Nephron progenitor cell (in vitro differentiated cells): ENCODE data around the gene FARP1.

Experiments
- DNase-seq: peaks from one replicate; pipeline ENCODE4 v3.0.0; 2021
- H3K27ac Mint-ChIP-seq: 2 replicates; pipeline ENCODE4 v1.8.0; 2021; ENCODE audit warnings: mild to moderate bottlenecking, moderate library complexity, mixed read lengths
- H3K27me3 Mint-ChIP-seq: 2 replicates; pipeline ENCODE4 v1.8.0; 2021; ENCODE audit warnings: mild to moderate bottlenecking, low read depth, mixed read lengths; ENCODE audit not compliant: poor library complexity
- H3K36me3 Mint-ChIP-seq: 2 replicates; pipeline ENCODE4 v1.8.0; 2021; ENCODE audit warnings: low read depth, mixed read lengths
- H3K4me1 Mint-ChIP-seq: 2 replicates; pipeline ENCODE4 v1.8.0; 2021; ENCODE audit warnings: mixed read lengths
- H3K4me3 Mint-ChIP-seq: 2 replicates; pipeline ENCODE4 v1.8.0; 2021; ENCODE audit warnings: mild to moderate bottlenecking, moderate library complexity, mixed read lengths
- H3K9me3 Mint-ChIP-seq: 2 replicates; pipeline ENCODE4 v1.8.0; 2021; ENCODE audit warnings: mild to moderate bottlenecking, moderate library complexity, mixed read lengths
- CTCF ChIP-seq: fragments of 200-600 bp; sonication (generic); IDR thresholded peaks from 2 replicates; pipeline ENCODE4 v1.5.0; 2021; ENCODE audit warnings: antibody characterized with exemption

Gene FARP1

GRCh38 chr13:98157609-98158008, 14.7 kb downstream of the FARP1 start:
- peak overlapping the region; percentile 12 for H3K4me3 Mint-ChIP-seq
- peak overlapping the region; percentile 63 for H3K27ac Mint-ChIP-seq
- H3K9me3 Mint-ChIP-seq = peaks cover 12% of the 10 kb centered on the region
- peaks cover 40% of the 10 kb centered on the region for H3K4me1 Mint-ChIP-seq
- no peak for DNase-seq
- TF ChIP-seq CTCF = no peak
- H3K36me3 Mint-ChIP-seq = peaks cover 56% of the 10 kb centered on the region
- H3K27me3 Mint-ChIP-seq = no peaks in the 10 kb centered on the region

GRCh38 chr13:98158172-98158899, 15.4 kb downstream of the FARP1 start:
- H3K27ac Mint-ChIP-seq = peak overlapping the region; percentile 59
- peaks cover 2% of the 10 kb centered on the region for H3K27me3 Mint-ChIP-seq
- peaks cover 40% of the 10 kb centered on the region for H3K4me1 Mint-ChIP-seq
- peaks cover 57% of the 10 kb centered on the region for H3K36me3 Mint-ChIP-seq
- H3K9me3 Mint-ChIP-seq = peaks cover 16% of the 10 kb centered on the region
- no peak for TF ChIP-seq CTCF
- no peak overlapping the region for H3K4me3 Mint-ChIP-seq
- DNase-seq = no peak

GRCh38 chr13:98162935-98163334, 20.0 kb downstream of the FARP1 start:
- H3K27me3 Mint-ChIP-seq = peaks cover 2% of the 10 kb centered on the region
- peaks cover 60% of the 10 kb centered on the region for H3K36me3 Mint-ChIP-seq
- H3K4me1 Mint-ChIP-seq = peaks cover 55% of the 10 kb centered on the region
- peak overlapping the region; percentile 77 for H3K27ac Mint-ChIP-seq
- no peak overlapping the region for H3K4me3 Mint-ChIP-seq
- DNase-seq = no peak
- no peak for TF ChIP-seq CTCF
- H3K9me3 Mint-ChIP-seq = peaks cover 16% of the 10 kb centered on the region

- Mint-ChIP-seq H3K4me3 (no peak overlapping the region), H3K27ac (no peak overlapping the region), H3K4me1 (peaks cover 79% of the 10 kb centered on the region), H3K27me3 (no peaks in the 10 kb centered on the region), H3K9me3 (peaks cover 13% of the 10 kb centered on the region), H3K36me3 (peaks cover 48% of the 10 kb centered on the region)
- TF ChIP-seq CTCF = no peak
- DNase-seq = no peak
Observed at GRCh38 chr13:98169331-98169730, 26.4 kb downstream of the FARP1 start.

GRCh38 chr13:98171900-98172589, 29.2 kb downstream of the FARP1 start:
- Mint-ChIP-seq H3K27me3 (no peaks in the 10 kb centered on the region), H3K4me3 (peak overlapping the region; percentile 18)

More at GRCh38 chr13:98171900-98172589, 29.2 kb downstream of the FARP1 start:
- Mint-ChIP-seq H3K4me1 (peaks cover 75% of the 10 kb centered on the region), H3K27ac (peak overlapping the region; percentile 98), H3K36me3 (peaks cover 52% of the 10 kb centered on the region), H3K9me3 (peaks cover 16% of the 10 kb centered on the region)
- DNase-seq = peak; percentile 23
- TF ChIP-seq CTCF = no peak
